Activated CD4-positive, alpha-beta T cell treated with anti-CD3 and anti-CD28 coated beads, Interleukin-10, Interleukin-2, amounts not matched to agents 100 ng/mL and 50 ng/mL, durations not matched to agents 16 hours and 8 hours (primary cell): ENCODE data around the gene IFT20.
"Not testable (repeated sequence)": the region's sequence is repeated elsewhere in the genome, so short reads cannot be mapped to it uniquely, and the experiment has no call there.

Source experiments
- DNase-seq: peaks from one replicate; pipeline ENCODE4 v3.0.0-alpha.2; 2020

The IFT20 gene

GRCh38 chr17:28306954-28307401, 28.3 kb downstream of the IFT20 start:
- DNase-seq: no peak

- DNase-seq: no peak
Observed at GRCh38 chr17:28298449-28298848, 36.8 kb downstream of the IFT20 start.

- peak; percentile 28 for DNase-seq
Observed at GRCh38 chr17:28295677-28296578, 39.3 kb downstream of the IFT20 start.

GRCh38 chr17:28293994-28294393, 41.3 kb downstream of the IFT20 start:
- DNase-seq: no peak

- not testable (repeated sequence) for DNase-seq
Observed at GRCh38 chr17:28292878-28293277, 42.4 kb downstream of the IFT20 start.

GRCh38 chr17:28291780-28292330, 43.4 kb downstream of the IFT20 start:
- DNase-seq: no peak

- no peak for DNase-seq
Observed at GRCh38 chr17:28290703-28291102, 44.6 kb downstream of the IFT20 start.

- no peak for DNase-seq
Observed at GRCh38 chr17:28285965-28286364, 49.3 kb downstream of the IFT20 start.

GRCh38 chr17:28282596-28282995, 52.7 kb downstream of the IFT20 start:
- no peak for DNase-seq

GRCh38 chr17:28280826-28281225, 54.4 kb downstream of the IFT20 start:
- no peak for DNase-seq

- DNase-seq: no peak
Observed at GRCh38 chr17:28279411-28279810, 55.9 kb downstream of the IFT20 start.
